Neural progenitor cell (in vitro differentiated cells): ENCODE measurements around the gene PLA2G4B.

ENCODE experiments used
- EZH2 ChIP-seq: fragments of 200-600 bp; sonication (generic); IDR thresholded peaks from 2 replicates; pipeline ENCODE4 v1.6.1; 2017; ENCODE audit warnings: antibody characterized with exemption, mild to moderate bottlenecking, moderate library complexity
- EZH2phosphoT487 ChIP-seq: fragments of 200-600 bp; sonication (generic); IDR thresholded peaks from 2 replicates; pipeline ENCODE4 v1.6.1; 2017; ENCODE audit warnings: antibody characterized with exemption
- TF ChIP-seq, protein P1 (sequence below): fragments of 200-600 bp; sonication (generic); IDR thresholded peaks from 2 replicates; pipeline ENCODE4 v1.5.1; 2017; ENCODE audit warnings: antibody characterized with exemption, mild to moderate bottlenecking

DNA sequence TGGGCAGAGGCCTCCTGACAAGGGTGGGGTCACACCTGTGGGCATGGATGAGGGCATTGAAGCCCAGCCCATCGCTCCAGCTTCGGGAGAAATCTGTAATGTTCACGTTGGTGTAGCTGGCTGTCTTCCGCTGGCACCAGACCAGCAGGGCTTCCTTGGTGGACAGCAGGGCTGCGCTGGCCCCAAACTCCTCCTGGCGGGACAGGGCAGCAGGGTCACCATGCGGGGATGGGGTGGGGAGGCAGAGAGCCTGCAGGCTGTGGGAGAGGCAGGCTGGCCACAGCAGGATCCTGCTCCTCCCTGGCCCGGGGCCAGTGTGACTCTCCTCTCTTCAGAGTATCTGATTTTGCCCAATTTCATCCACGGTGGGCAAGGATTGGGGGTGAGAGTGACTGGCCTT, 49.2 kb downstream of the PLA2G4B start:
- TF ChIP-seq, protein P1, sequence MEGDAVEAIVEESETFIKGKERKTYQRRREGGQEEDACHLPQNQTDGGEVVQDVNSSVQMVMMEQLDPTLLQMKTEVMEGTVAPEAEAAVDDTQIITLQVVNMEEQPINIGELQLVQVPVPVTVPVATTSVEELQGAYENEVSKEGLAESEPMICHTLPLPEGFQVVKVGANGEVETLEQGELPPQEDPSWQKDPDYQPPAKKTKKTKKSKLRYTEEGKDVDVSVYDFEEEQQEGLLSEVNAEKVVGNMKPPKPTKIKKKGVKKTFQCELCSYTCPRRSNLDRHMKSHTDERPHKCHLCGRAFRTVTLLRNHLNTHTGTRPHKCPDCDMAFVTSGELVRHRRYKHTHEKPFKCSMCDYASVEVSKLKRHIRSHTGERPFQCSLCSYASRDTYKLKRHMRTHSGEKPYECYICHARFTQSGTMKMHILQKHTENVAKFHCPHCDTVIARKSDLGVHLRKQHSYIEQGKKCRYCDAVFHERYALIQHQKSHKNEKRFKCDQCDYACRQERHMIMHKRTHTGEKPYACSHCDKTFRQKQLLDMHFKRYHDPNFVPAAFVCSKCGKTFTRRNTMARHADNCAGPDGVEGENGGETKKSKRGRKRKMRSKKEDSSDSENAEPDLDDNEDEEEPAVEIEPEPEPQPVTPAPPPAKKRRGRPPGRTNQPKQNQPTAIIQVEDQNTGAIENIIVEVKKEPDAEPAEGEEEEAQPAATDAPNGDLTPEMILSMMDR = no peak
- TF ChIP-seq EZH2 (no peak), EZH2phosphoT487 (no peak)
